Stimulated activated naive B cell treated with anti-CD40 and anti-IgM and Interleukin-4, amounts not matched to agents 10 μg/mL and 1 μg/mL and 100 μg/mL, for 72 hours (primary cell): ENCODE measurements around the gene RNF213.

Experiments
- ATAC-seq, 2 donors: fragments of 150-1000 bp; cut with Tn5 transposase; replicated peaks; 2 replicates each; pipeline ENCODE4 v1.10.0; 2021; ENCODE audit warnings: moderate library complexity in 1 of 2
- DNase-seq: peaks from one replicate; pipeline ENCODE4 v3.0.0; 2021
- H3K27ac Mint-ChIP-seq: one replicate; pipeline ENCODE4 v1.8.0; 2022; ENCODE audit warnings: mild to moderate bottlenecking, mixed read lengths
- H3K27me3 Mint-ChIP-seq, 2 donors: one replicate each; pipeline ENCODE4 v1.8.0; 2022; ENCODE audit warnings: mixed read lengths in 2 of 2
- H3K36me3 Mint-ChIP-seq, 2 donors: one replicate each; pipeline ENCODE4 v1.8.0; 2022; ENCODE audit warnings: mixed read lengths in 2 of 2, mild to moderate bottlenecking in 1 of 2
- H3K4me1 Mint-ChIP-seq, 2 donors: one replicate each; pipeline ENCODE4 v1.8.0; 2022; ENCODE audit warnings: mixed read lengths in 2 of 2, mild to moderate bottlenecking in 1 of 2
- H3K4me3 Mint-ChIP-seq, 2 donors: one replicate each; pipeline ENCODE4 v1.8.0; 2022; ENCODE audit warnings: mild to moderate bottlenecking in 2 of 2, mixed read lengths in 2 of 2, moderate library complexity in 1 of 2
- H3K9me3 Mint-ChIP-seq, 2 donors: one replicate each; pipeline ENCODE4 v1.8.0; 2022; ENCODE audit warnings: mixed read lengths in 2 of 2, mild to moderate bottlenecking in 1 of 2

Gene RNF213

GRCh38 chr17:80376531-80376930 lies 115.9 kb downstream of the RNF213 start:
- DNase-seq (no peak), ATAC-seq (no peak)
- Mint-ChIP-seq H3K4me3 (no peak overlapping the region), H3K27ac (peak overlapping the region; percentile 73), H3K36me3 (peaks cover 47 to 69% of the 10 kb centered on the region in 2 donors), H3K9me3 (no peaks in the 10 kb centered on the region), H3K27me3 (no peaks in the 10 kb centered on the region), H3K4me1 (peaks cover 9 to 13% of the 10 kb centered on the region in 2 donors)

DNA sequence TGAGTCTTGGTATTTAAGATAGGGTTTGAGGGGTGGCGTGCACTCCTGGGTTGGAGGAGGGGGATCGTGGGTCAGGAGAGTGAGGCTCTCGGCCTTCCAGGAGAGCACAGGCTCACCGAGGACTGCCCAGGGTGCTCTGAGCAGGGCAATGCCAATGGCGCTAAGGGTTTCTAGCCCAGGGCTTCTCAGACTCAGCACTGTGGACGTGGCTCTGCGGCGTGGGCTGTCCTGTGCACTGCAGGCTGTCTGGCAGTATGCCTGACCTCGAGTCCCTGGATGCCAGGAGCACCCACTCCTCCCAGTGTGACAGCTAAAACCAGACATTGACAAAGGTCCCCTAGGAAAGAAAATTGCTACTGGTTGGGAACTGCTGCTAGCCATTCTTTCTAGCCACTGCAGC lies 117.1 kb downstream of the RNF213 start:
- Mint-ChIP-seq H3K27me3 (no peaks in the 10 kb centered on the region), H3K27ac (no peak overlapping the region), H3K4me1 (peaks cover 9 to 13% of the 10 kb centered on the region in 2 donors), H3K4me3 (no peak overlapping the region), H3K9me3 (no peaks in the 10 kb centered on the region), H3K36me3 (peaks cover 47 to 70% of the 10 kb centered on the region in 2 donors)
- ATAC-seq (no peak), DNase-seq (no peak)

GRCh38 chr17:80379348-80379747 lies 118.7 kb downstream of the RNF213 start:
- ATAC-seq, result no peak
- Mint-ChIP-seq H3K36me3 (peaks cover 48 to 72% of the 10 kb centered on the region in 2 donors), H3K4me1 (peaks cover 9 to 11% of the 10 kb centered on the region in 2 donors), H3K9me3 (no peaks in the 10 kb centered on the region), H3K27me3 (no peaks in the 10 kb centered on the region), H3K4me3 (no peak overlapping the region), H3K27ac (no peak overlapping the region)
- no peak for DNase-seq

DNA sequence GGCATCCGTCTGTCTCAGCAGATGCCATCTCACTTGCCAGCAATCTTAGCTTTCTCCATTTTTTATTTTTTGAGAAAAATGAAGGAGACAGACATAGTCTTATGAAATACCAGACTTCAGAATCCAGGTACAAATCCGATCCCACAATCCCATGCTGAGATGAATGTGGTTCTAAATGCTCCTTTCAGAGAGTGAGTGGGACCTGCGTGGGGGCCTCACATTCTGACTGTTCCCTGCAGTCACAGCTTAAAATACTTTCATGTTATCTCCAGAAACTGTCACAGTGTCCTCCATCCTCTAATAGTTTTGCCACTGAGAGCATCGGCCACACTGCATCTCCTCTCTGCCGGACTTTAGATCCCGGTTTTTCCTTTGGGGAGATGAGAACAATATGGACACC lies 119.4 kb downstream of the RNF213 start:
- ATAC-seq (no peak), DNase-seq (no peak)
- Mint-ChIP-seq H3K27ac (no peak overlapping the region), H3K4me3 (no peak overlapping the region), H3K27me3 (no peaks in the 10 kb centered on the region), H3K36me3 (peaks cover 42 to 71% of the 10 kb centered on the region in 2 donors), H3K9me3 (no peaks in the 10 kb centered on the region), H3K4me1 (peaks cover 2 to 4% of the 10 kb centered on the region in 2 donors)

GRCh38 chr17:80380555-80381002 lies 119.9 kb downstream of the RNF213 start:
- Mint-ChIP-seq H3K27ac (peak overlapping the region; percentile 51), H3K36me3 (peaks cover 39 to 70% of the 10 kb centered on the region in 2 donors), H3K4me1 (no peaks in the 10 kb centered on the region), H3K9me3 (no peaks in the 10 kb centered on the region), H3K27me3 (no peaks in the 10 kb centered on the region), H3K4me3 (no peak overlapping the region)
- no peak for DNase-seq
- ATAC-seq, result no peak

DNA sequence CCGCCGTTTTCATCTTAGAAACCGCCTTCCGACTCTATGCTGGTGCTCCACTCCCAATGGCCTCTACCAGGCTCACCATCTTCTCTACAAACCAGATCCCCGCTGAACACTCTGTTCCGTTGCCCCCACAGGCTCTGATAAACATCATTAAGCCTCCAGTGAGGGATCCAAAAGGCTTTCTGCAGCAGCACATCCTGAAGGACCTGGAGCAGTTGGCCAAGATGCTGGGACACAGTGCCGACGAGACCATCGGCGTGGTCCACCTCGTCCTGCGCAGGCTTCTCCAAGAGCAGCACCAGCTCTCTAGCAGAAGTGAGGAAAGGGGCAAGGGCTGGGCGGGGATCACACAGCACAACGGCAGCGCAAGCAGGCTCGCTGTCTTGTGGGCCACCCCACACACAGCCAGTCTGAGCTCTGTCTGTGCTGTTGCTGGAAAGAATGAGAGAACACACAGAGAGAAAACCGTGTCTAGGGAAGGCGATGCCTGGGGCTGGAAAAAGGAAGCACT lies 120.8 kb downstream of the RNF213 start:
- no peaks in the 10 kb centered on the region for H3K4me1 Mint-ChIP-seq
- H3K4me3 Mint-ChIP-seq, result no peak overlapping the region
- DNase-seq, result no peak
- no peak for ATAC-seq
- no peaks in the 10 kb centered on the region for H3K27me3 Mint-ChIP-seq
- peak overlapping the region; percentile 6 for H3K27ac Mint-ChIP-seq
- H3K36me3 Mint-ChIP-seq, result peaks cover 37 to 73% of the 10 kb centered on the region in 2 donors
- no peaks in the 10 kb centered on the region for H3K9me3 Mint-ChIP-seq

DNA sequence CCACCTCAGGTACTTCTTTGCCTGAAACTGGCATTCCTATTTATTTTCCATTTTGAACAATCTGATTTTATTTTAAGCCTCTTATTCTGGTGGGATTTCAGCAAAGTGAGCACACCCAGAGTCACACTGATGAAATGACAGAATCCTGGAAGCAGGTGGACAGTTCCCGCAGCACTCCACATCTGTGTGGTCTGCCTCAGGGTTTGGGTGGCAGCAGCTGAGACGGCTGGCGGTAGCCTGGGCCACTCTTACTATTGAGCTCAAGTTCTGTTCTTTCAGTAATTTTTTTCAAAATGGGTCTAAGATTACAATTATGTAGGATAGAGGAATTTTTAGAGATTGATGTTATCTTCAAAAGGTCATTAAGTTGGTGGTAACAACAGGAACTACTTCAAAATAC lies 121.8 kb downstream of the RNF213 start:
- Mint-ChIP-seq H3K4me1 (no peaks in the 10 kb centered on the region), H3K27ac (peak overlapping the region; percentile 51), H3K36me3 (peaks cover 37 to 69% of the 10 kb centered on the region in 2 donors), H3K4me3 (no peak overlapping the region), H3K27me3 (no peaks in the 10 kb centered on the region), H3K9me3 (no peaks in the 10 kb centered on the region)
- ATAC-seq (no peak), DNase-seq (no peak)

DNA sequence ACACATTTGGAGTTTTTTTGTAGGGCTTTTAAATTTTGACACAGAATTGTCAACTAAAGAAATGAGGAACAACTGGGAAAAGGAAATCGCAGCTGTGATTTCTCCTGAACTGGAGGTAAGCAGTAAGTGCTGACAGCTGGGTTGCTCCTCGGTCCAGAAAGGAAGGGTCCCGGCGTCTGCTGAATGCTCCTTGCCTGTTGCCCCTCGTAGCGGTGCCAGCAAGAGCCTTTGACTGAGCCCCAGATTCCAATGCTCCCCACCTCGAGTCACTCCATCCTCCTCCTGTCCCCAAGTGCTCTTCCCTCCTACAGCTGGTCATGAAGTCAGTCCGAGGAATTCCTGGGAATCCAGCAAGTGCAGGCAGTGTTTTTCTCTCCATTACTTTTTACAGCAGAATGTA lies 122.3 kb downstream of the RNF213 start:
- Mint-ChIP-seq H3K4me1 (no peaks in the 10 kb centered on the region), H3K27me3 (no peaks in the 10 kb centered on the region), H3K4me3 (no peak overlapping the region), H3K36me3 (peaks cover 40 to 68% of the 10 kb centered on the region in 2 donors), H3K9me3 (no peaks in the 10 kb centered on the region), H3K27ac (no peak overlapping the region)
- no peak for ATAC-seq
- no peak for DNase-seq

DNA sequence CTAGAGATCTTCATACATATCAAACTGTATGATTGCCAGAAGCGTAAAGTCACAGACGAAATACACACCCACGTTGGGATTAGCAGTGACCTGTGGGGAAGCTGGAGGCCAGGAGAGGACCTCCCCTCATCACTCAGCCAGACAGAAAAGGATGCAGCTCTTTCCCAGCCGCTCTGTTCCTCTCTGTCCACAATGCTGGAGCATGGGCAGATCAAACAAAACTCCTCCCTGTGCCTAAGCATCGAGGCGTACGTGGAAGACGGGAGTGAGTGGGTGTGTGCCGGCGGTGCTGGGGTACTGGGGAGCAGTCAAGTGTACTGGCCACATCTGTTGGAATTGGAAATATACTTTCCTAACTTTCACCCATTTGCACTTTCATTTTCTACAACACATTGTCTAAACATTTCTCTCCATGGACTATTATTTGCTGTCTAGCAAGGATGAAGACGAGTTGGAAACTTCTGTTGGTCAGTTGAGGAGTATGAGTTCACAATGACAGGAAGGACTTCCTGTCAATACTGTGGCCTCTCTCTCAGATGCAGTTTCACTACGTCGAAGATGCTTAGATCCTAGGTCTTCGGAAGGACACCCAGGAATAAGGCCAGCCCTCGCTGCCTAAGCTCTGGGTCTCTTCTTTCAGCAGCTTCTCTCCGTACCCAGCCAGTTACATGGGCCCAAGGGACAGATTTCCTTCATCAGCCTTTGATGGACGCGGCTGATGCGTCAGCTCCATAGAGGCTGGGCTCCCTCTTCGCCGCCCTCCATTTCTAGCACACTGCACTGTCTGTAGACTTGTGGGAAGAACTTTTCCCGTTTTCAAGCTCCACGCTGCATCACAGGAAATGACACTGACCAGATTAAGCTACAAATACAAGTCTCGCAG lies 123.7 kb downstream of the RNF213 start:
- H3K36me3 Mint-ChIP-seq, result peaks cover 47 to 68% of the 10 kb centered on the region in 2 donors
- H3K27ac Mint-ChIP-seq, result peak overlapping the region; percentile 0
- H3K4me3 Mint-ChIP-seq, result no peak overlapping the region

DNA sequence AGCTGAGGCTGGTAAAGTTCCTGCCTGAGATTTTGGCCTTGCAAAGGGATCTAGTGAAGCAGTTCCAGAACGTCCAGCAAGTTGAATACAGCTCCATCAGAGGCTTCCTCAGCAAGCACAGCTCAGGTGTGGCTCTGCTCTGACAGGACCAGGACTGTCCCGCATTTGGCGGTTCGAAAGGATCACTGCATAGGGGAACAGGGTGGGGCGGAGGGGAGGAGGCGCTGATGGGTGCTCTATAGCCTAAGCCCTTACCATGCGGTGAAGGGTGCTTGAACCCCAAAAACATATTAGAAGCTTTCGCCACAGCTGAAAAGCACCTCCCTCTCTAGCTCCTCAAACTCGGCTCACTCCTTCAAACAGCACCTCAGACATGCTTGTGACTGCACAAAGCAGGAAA lies 124.4 kb downstream of the RNF213 start:
- Mint-ChIP-seq H3K4me3 (no peak overlapping the region), H3K9me3 (no peaks in the 10 kb centered on the region), H3K4me1 (no peaks in the 10 kb centered on the region), H3K27me3 (no peaks in the 10 kb centered on the region), H3K36me3 (peaks cover 48 to 68% of the 10 kb centered on the region in 2 donors), H3K27ac (peak overlapping the region; percentile 72)
- DNase-seq, result no peak
- ATAC-seq, result no peak

More for the DNA sequence above, 123.7 kb downstream of the RNF213 start:
- no peaks in the 10 kb centered on the region for H3K9me3 Mint-ChIP-seq
- no peaks in the 10 kb centered on the region for H3K27me3 Mint-ChIP-seq
- ATAC-seq, result no peak
- DNase-seq, result no peak
- no peaks in the 10 kb centered on the region for H3K4me1 Mint-ChIP-seq

DNA sequence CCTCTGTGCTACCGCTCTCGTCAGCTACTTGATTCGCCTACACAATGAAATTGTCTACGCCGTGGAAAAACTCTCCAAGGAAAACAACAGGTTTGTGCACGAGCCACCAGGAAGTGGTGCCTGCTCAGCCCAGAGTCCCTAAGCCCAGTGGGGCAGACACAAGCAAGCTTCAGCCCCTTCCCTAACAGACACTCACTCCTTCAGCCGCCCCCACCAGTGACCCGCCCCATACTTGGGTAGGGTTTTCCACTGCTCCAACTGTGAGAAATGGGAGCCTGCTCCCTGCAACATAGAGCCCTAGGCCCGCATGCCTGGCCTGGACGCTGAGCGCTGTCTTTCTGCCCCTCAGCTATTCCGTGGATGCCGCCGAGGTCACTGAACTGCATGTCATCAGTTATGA lies 125.7 kb downstream of the RNF213 start:
- peak overlapping the region; percentile 31 for H3K27ac Mint-ChIP-seq
- no peak overlapping the region for H3K4me3 Mint-ChIP-seq
- DNase-seq (no peak), ATAC-seq (no peak)
- H3K4me1 Mint-ChIP-seq, result no peaks in the 10 kb centered on the region
- no peaks in the 10 kb centered on the region for H3K9me3 Mint-ChIP-seq
- peaks cover 44 to 60% of the 10 kb centered on the region in 2 donors for H3K36me3 Mint-ChIP-seq
- H3K27me3 Mint-ChIP-seq, result no peaks in the 10 kb centered on the region

DNA sequence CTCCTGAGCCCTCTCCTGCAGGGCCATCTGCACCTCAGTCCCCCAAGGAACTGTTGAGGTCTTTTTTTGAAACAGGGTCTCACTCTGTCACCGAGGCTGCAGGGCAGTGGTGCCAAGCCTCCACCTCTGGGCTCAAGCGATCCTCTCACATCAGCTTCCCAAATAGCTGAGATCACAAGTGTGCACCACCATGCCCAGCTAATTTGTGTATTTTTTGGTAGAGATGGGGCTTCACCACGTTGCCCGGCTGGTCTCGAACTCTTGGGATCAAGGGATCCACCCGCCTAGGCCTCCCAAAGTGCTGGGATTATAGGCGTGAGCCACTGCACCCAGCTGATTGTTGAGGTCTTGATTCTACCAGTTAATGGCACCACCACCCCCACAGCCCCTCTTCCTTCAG lies 126.4 kb downstream of the RNF213 start:
- Mint-ChIP-seq H3K4me3 (no peak overlapping the region), H3K27me3 (no peaks in the 10 kb centered on the region), H3K27ac (no peak overlapping the region), H3K4me1 (no peaks in the 10 kb centered on the region), H3K9me3 (no peaks in the 10 kb centered on the region), H3K36me3 (peaks cover 44 to 60% of the 10 kb centered on the region in 2 donors)
- DNase-seq, result no peak
- ATAC-seq, result no peak

GRCh38 chr17:80388175-80388574 lies 127.5 kb downstream of the RNF213 start:
- H3K27ac Mint-ChIP-seq, result no peak overlapping the region
- H3K9me3 Mint-ChIP-seq, result no peaks in the 10 kb centered on the region
- no peaks in the 10 kb centered on the region for H3K27me3 Mint-ChIP-seq
- H3K4me3 Mint-ChIP-seq, result no peak overlapping the region
- ATAC-seq (no peak), DNase-seq (no peak)
- H3K4me1 Mint-ChIP-seq, result no peaks in the 10 kb centered on the region
- H3K36me3 Mint-ChIP-seq, result peaks cover 43 to 57% of the 10 kb centered on the region in 2 donors

DNA sequence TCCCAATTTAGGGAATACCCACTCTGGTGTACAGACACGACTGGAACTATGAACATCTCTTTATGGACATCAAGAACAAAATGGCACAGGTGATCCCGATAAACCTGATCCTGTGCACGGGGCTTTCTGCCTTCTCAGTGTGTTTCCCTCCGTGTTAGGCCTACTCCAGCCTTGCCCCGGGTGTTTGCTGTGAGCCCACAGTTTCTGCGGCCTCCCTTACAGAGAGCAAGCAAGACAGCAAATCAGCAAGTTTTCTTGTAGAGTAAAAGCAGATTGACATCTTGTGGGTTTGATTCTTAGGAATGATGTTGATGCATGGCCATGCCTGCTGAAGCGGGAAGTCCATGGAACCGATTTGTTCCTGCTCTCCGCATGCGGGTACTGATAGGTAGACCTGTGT lies 127.9 kb downstream of the RNF213 start:
- ATAC-seq (no peak), DNase-seq (no peak)
- Mint-ChIP-seq H3K36me3 (peaks cover 43 to 52% of the 10 kb centered on the region in 2 donors), H3K27ac (no peak overlapping the region), H3K4me1 (no peaks in the 10 kb centered on the region), H3K27me3 (no peaks in the 10 kb centered on the region), H3K9me3 (no peaks in the 10 kb centered on the region), H3K4me3 (no peak overlapping the region)
